ENCODE measurements around the gene SORBS2.

SORBS2 gene

GRCh38 chr4:185541251-185541727 is 270.7 kb downstream of the SORBS2 start:
- DNase-seq = no peak

DNA sequence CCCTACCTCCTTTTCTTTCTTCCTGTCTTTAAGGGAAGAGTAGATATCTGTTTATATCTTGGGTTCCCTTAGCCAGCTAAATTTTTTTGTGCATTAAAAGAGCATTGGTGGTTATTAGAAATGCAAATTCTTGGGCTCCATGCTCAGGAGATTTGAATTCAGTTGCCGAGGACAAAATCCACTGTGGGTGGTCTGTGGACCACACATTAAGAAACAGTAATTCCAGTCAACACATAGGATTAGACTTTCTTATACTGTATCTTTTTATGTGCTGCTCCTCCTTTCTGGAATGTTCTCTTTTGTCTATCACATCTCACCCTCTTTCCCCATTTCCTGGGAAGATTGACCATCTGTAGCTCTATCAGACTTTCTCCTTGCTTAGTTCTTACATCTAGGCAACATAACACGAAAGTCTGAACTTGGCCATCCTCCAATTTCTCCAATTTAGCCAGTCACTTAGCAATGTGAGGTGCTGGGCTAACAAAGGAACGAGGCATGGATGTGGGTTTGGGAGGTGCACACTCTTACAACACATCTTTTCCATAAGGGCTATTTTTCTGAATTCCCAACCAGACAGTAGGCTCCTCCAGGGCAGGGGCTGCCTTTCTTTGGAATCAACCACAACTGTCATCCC is 271.4 kb downstream of the SORBS2 start:
- no peak for DNase-seq

- DNase-seq = no peak
Observed at GRCh38 chr4:185540040-185540439, 272.0 kb downstream of the SORBS2 start.

DNA sequence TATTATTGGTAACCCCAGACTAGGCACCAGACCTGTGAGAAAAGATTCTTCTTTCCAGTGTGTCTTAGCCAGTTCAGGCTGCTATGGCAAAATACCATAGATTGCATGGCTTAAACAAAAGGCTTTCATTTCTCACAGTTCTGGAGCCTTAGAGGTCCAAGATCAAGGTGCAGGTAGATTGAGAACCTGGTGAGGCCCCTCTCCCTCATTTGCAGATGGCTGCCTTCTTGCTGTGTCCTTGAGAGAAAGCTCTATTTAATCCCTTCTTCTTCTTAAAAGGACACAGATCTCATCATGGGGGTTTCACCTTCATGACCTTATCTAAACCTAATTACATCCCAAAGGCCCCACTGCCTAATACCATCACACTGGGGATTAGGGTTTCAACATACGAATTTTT is 273.2 kb downstream of the SORBS2 start:
- no peak for DNase-seq

DNA sequence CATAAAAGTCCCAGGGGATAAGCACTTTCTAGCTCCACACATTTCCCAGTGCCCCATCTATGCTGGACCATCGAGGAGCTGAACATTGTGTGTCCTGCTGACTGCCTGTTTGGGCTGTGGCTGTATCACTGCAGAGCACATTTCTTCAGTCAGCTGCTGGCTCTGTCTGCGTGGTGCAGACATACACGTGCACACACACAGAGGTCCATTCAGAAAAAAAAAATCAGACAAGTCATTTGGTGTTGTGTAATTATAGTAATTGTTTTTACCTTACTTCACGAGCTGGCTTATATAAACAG is 275.6 kb downstream of the SORBS2 start:
- no peak for DNase-seq

- no peak for DNase-seq
Observed at GRCh38 chr4:185535612-185536410, 276.2 kb downstream of the SORBS2 start.

All from activated CD4-positive, alpha-beta T cell treated with anti-CD3 and anti-CD28 coated beads, Interleukin-2, amount 50 U/mL, for 1 hour (primary cell).